ENCODE data around the gene ASB4.
"Not testable (repeated sequence)": the region's sequence is repeated elsewhere in the genome, so short reads cannot be mapped to it uniquely, and the experiment has no call there.

The ASB4 gene

DNA sequence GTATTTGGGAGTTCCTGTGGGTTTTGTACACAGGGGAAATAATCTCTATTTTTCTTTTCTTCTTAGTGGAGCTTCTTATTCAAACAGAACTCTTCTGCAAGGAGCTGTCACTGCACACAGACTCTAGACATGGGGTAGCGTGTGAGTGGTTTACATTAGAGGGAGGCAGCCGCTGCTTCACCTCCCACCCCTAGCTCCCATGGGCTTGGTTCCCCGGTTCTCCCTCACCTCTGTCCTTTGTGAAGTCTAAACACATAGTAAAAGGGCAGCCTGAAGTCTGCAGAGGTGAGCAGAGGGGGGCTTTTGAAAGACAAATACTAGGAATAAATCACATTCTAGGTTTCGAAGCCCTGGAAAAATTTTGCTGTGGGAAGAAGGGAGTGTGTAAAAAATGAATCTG, 5.5 kb downstream of the ASB4 start:
- Histone ChIP-seq H3K27ac (ENCODE audit: low read depth, low read length) (no peak overlapping the region), H3K27me3 (ENCODE audit: control insufficient read depth, insufficient read depth, low read length) (no peaks in the 10 kb centered on the region), H3K9ac (ENCODE audit: low read length) (no peak overlapping the region), H3K4me3 (ENCODE audit: low read length) (no peak overlapping the region), H3K36me3 (ENCODE audit: control insufficient read depth, insufficient read depth, low read length) (no peaks in the 10 kb centered on the region), H3K4me1 (ENCODE audit: control insufficient read depth, insufficient read depth, low read length) (no peaks in the 10 kb centered on the region)

DNA sequence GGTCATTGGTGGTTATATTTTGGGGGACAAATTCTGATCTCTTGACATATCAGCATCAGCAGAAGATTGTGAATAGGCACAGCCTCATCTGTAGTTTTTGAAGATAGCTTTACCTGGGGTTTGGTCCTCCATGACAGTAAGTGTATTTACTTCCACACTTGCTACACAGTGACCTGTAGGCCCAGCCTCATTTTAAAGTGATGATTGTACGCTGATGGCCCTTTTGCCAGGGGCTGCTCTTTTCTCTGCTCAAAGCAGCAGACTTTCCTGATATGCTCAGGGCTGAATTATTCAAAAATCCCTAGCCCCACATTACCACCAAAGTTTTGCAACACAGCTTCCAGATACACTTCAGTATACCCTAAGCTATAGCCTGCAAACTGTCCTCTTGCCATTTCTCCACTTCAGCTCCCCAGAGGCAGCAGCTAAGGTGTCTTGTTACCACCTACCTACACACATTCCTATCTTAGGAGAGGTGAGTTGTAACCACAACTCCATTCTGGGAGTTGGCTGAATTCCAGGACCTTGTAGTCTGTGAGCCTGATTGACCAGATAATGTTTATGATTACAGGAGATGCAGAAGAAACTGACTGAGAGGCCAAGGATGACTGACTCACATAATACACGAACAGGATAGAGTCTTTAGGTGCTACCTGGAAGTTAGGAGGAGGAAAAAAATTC, 6.0 kb downstream of the ASB4 start:
- H3K4me1 ChIP-seq (ENCODE audit: control insufficient read depth, insufficient read depth, low read length), result no peaks in the 10 kb centered on the region
- no peaks in the 10 kb centered on the region for H3K36me3 ChIP-seq (ENCODE audit: control insufficient read depth, insufficient read depth, low read length)
- H3K27me3 ChIP-seq (ENCODE audit: control insufficient read depth, insufficient read depth, low read length), result no peaks in the 10 kb centered on the region
- no peak overlapping the region for H3K4me3 ChIP-seq (ENCODE audit: low read length)
- no peak overlapping the region for H3K27ac ChIP-seq (ENCODE audit: low read depth, low read length)
- no peak overlapping the region for H3K9ac ChIP-seq (ENCODE audit: low read length)

DNA sequence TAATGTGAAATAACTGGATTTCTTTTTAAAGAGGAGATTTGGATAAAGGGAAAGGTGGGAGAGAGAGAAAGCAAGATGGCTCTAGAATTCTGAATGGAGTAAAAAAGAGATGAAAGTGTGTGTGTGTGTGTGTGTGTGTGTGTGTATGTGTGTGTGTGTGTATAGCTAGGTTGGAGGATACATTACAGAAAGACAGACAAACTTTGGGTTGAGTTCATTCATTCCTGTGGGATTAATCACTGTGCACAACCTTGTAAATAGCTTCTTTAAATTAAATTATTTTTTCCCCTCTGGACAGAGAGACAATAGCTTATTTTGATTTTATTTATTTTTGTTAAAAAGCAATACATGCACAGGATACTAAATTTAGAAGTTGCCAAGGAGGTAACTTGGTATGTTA, 7.5 kb downstream of the ASB4 start:
- Histone ChIP-seq H3K4me1 (ENCODE audit: control insufficient read depth, insufficient read depth, low read length) (no peaks in the 10 kb centered on the region), H3K9ac (ENCODE audit: low read length) (no peak overlapping the region), H3K4me3 (ENCODE audit: low read length) (no peak overlapping the region), H3K27me3 (ENCODE audit: control insufficient read depth, insufficient read depth, low read length) (no peaks in the 10 kb centered on the region), H3K27ac (ENCODE audit: low read depth, low read length) (no peak overlapping the region), H3K36me3 (ENCODE audit: control insufficient read depth, insufficient read depth, low read length) (no peaks in the 10 kb centered on the region)

DNA sequence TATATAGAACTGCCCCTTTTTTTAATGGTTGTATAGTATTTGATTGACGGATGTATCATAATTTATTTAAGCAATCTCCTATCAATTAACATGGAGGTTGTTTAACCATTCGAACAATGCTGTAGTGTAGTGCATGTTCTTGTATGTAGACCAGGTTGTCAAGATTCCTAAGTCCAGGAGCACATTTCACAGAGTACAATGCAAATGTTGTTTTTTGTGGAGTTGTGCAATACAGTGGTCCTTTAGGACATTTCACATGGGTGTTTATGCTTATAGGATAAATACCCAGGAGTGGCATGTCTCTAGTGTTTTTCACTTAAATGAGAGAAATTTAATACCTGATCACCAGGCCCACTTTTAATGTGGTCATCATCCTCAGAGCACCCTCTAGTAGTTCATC, 8.1 kb downstream of the ASB4 start:
- Histone ChIP-seq H3K27me3 (ENCODE audit: control insufficient read depth, insufficient read depth, low read length) (no peaks in the 10 kb centered on the region), H3K4me3 (ENCODE audit: low read length) (no peak overlapping the region), H3K27ac (ENCODE audit: low read depth, low read length) (no peak overlapping the region), H3K36me3 (ENCODE audit: control insufficient read depth, insufficient read depth, low read length) (no peaks in the 10 kb centered on the region), H3K9ac (ENCODE audit: low read length) (no peak overlapping the region), H3K4me1 (ENCODE audit: control insufficient read depth, insufficient read depth, low read length) (no peaks in the 10 kb centered on the region)

DNA sequence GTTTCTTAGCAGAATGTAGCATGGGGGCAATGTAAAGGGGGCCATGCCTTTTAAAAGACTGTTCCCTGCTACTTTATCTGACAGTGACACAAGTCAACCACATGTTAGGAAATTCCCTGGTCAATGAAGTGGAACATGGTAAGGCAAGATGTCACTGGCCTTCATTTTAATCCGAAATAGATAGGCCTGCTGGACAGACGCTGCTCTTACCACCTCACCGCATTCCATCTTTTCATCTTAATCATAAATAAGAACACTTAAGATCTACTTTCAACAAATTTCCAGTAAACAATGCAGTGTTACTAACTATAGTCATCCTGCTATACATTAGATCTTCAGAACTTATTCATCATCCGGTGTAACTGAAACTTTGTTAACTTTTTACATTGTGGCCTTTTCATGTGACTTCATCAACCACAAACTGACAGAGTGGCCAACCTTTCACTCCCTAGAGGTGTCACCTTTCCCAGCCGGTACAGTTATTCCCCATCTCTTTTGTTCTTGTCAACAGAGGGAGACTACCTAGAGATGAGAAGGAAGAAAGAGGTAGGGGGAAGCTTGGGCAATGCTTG, 15.6 kb downstream of the ASB4 start:
- Histone ChIP-seq H3K27me3 (ENCODE audit: control insufficient read depth, insufficient read depth, low read length) (no peaks in the 10 kb centered on the region), H3K36me3 (ENCODE audit: control insufficient read depth, insufficient read depth, low read length) (no peaks in the 10 kb centered on the region), H3K9ac (ENCODE audit: low read length) (no peak overlapping the region), H3K27ac (ENCODE audit: low read depth, low read length) (no peak overlapping the region), H3K4me1 (ENCODE audit: control insufficient read depth, insufficient read depth, low read length) (no peaks in the 10 kb centered on the region), H3K4me3 (ENCODE audit: low read length) (no peak overlapping the region)

DNA sequence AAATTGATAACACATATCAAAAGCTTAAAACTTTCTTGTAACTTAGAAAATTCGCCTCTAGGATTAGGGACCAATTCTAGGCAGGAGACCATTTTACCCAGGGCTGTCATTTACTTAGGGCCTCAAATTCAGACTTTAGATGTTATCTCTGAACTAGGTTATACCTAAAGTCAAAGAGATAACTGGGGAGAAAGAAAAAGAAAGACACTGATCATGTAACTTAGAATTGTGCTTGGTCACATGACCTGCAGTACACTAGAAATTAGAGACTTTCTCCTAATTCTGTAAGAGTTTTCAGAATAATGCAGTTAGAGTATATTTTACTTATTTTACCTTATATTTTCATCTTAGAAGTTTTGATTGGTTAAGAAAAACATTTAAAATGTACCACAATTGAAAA, 16.7 kb downstream of the ASB4 start:
- Histone ChIP-seq H3K9ac (ENCODE audit: low read length) (no peak overlapping the region), H3K27me3 (ENCODE audit: control insufficient read depth, insufficient read depth, low read length) (no peaks in the 10 kb centered on the region), H3K27ac (ENCODE audit: low read depth, low read length) (no peak overlapping the region), H3K4me3 (ENCODE audit: low read length) (no peak overlapping the region), H3K36me3 (ENCODE audit: control insufficient read depth, insufficient read depth, low read length) (no peaks in the 10 kb centered on the region), H3K4me1 (ENCODE audit: control insufficient read depth, insufficient read depth, low read length) (no peaks in the 10 kb centered on the region)

DNA sequence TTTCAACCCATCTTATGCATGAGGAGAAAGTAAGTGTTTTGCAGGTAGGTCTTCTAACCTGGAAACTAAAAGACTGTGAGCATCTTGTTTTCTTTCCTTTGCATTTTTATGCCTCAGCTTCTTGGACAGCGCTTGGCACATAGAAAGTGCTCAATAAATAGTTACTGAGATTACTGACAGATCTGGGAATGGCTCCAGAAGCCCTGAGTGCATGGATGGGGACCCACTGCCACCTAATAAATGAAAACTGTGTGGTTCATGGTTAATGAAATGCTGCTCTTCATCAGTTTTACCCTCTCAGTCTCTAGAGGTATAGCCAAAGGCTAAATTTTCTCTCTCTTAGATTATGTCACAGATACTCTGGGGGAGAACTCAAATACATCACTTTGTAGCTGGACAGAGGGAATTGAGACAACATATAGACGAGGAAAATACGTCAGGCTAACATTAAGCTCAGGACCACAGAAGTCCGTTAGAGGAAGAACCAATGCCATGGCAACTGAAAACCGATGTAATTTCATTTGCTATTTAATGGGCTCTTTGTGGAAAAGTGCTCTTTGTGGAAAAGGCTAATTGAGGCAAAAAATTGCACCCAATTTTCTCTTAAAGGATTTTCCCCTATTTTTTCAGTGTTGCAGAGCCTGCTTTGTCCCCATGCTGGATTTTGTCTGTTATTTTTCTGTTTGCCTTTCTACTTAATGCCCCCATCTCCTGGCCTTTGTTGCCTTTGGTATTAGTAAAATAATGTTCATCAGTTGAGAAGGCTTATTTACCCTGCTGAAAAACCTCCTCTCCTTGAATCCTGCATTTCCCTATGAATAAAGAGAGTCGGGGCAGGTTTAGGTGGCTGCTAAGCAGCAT, 17.8 kb downstream of the ASB4 start:
- Histone ChIP-seq H3K27me3 (ENCODE audit: control insufficient read depth, insufficient read depth, low read length) (no peaks in the 10 kb centered on the region), H3K4me3 (ENCODE audit: low read length) (no peak overlapping the region), H3K27ac (ENCODE audit: low read depth, low read length) (no peak overlapping the region), H3K9ac (ENCODE audit: low read length) (no peak overlapping the region), H3K4me1 (ENCODE audit: control insufficient read depth, insufficient read depth, low read length) (no peaks in the 10 kb centered on the region), H3K36me3 (ENCODE audit: control insufficient read depth, insufficient read depth, low read length) (no peaks in the 10 kb centered on the region)

DNA sequence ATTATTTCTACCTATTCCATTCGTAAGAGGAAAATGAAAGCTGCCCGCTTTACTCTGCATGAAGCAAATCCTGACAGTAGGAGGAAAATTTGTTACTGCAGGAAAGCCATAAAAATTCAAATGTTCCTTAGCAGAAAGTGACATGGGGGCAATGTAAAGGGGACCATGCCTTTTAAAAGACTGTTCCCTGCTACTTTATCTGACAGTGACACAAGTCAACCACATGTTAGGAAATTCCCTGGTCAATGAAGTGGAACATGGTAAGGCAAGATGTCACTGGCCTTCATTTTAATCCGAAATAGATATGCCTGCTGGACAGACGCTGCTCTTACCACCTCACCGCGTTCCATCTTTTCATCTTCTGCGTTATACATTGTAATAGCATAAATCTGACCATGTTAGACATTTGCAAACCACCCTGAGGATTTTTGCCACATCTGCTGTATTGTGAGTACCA, 18.4 kb downstream of the ASB4 start:
- not testable (repeated sequence) for H3K27me3 ChIP-seq (ENCODE audit: control insufficient read depth, insufficient read depth, low read length); H3K4me1 ChIP-seq (ENCODE audit: control insufficient read depth, insufficient read depth, low read length); H3K27ac ChIP-seq (ENCODE audit: low read depth, low read length); H3K36me3 ChIP-seq (ENCODE audit: control insufficient read depth, insufficient read depth, low read length); H3K9ac ChIP-seq (ENCODE audit: low read length); H3K4me3 ChIP-seq (ENCODE audit: low read length)

DNA sequence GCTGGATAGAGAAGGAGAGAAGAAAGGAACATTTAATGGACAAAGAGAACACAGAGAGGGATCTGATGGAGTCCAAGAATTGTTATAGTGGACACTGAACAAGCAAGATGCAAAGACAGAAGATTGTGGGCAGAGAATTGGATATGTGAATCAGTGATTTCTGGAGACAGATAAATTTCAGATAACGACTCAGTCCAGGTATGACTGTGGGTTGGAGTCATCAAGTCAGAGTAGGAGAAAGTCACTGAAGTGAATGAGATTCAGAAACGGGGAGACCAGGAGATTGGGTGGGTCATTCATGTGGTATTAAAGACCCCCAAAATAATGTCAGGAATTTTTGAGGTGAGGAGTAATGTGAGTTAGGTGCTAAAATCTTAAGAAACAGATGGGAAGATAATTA, 23.0 kb downstream of the ASB4 start:
- H3K27me3 ChIP-seq (ENCODE audit: control insufficient read depth, insufficient read depth, low read length), result no peaks in the 10 kb centered on the region
- no peak overlapping the region for H3K27ac ChIP-seq (ENCODE audit: low read depth, low read length)
- H3K4me1 ChIP-seq (ENCODE audit: control insufficient read depth, insufficient read depth, low read length), result peaks cover 2% of the 10 kb centered on the region
- H3K36me3 ChIP-seq (ENCODE audit: control insufficient read depth, insufficient read depth, low read length), result no peaks in the 10 kb centered on the region
- H3K4me3 ChIP-seq (ENCODE audit: low read length), result no peak overlapping the region
- H3K9ac ChIP-seq (ENCODE audit: low read length), result no peak overlapping the region

DNA sequence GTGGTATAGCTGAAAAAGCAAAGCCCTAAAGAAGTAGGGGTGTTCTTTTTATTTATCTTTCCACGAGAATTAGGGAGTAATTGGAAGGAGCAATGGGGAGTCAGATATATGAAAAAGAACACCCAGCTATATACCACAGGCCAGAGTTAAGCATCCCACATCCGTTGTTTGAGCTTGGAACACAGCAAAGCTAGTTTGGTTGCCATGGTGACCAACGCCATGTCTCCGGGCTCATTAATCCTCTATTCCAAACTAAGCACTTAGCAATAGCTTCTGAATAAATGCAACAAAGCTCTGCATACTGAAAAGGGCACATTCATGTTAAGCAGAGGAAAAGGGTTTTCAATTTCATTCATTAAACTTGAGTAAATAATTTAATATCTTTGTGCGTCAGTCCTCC, 23.5 kb downstream of the ASB4 start:
- Histone ChIP-seq H3K9ac (ENCODE audit: low read length) (no peak overlapping the region), H3K4me1 (ENCODE audit: control insufficient read depth, insufficient read depth, low read length) (peaks cover 2% of the 10 kb centered on the region), H3K27me3 (ENCODE audit: control insufficient read depth, insufficient read depth, low read length) (no peaks in the 10 kb centered on the region), H3K4me3 (ENCODE audit: low read length) (no peak overlapping the region), H3K36me3 (ENCODE audit: control insufficient read depth, insufficient read depth, low read length) (no peaks in the 10 kb centered on the region), H3K27ac (ENCODE audit: low read depth, low read length) (no peak overlapping the region)

DNA sequence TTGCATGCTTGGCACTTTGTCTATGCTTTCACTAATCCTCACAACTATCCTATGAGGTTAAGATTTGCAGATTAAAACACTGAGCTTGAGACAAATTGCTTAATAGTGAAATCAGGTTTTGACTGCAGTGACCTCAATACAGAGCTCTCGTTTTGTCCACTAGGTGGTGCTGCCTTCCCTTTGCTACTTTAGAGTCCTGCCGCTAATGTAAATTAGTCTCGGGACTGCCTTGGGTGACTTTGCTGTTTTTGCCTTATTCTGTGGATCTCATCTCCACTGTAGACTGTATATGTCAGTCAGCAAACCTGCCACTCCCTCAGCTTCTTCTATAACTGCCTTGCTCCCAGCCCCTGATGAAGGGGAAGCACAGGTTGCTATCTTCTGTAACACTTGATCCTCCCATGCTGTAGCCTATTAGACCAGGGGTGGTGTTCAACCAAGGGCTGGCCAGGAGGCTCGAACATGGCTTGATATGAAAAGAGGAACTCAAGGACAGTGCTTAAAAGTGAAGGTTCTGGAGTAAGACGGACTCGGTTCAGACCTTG, 26.0 kb downstream of the ASB4 start:
- peaks cover 2% of the 10 kb centered on the region for H3K4me1 ChIP-seq (ENCODE audit: control insufficient read depth, insufficient read depth, low read length)
- no peak overlapping the region for H3K4me3 ChIP-seq (ENCODE audit: low read length)
- no peak overlapping the region for H3K9ac ChIP-seq (ENCODE audit: low read length)
- no peaks in the 10 kb centered on the region for H3K36me3 ChIP-seq (ENCODE audit: control insufficient read depth, insufficient read depth, low read length)
- no peak overlapping the region for H3K27ac ChIP-seq (ENCODE audit: low read depth, low read length)
- no peaks in the 10 kb centered on the region for H3K27me3 ChIP-seq (ENCODE audit: control insufficient read depth, insufficient read depth, low read length)

DNA sequence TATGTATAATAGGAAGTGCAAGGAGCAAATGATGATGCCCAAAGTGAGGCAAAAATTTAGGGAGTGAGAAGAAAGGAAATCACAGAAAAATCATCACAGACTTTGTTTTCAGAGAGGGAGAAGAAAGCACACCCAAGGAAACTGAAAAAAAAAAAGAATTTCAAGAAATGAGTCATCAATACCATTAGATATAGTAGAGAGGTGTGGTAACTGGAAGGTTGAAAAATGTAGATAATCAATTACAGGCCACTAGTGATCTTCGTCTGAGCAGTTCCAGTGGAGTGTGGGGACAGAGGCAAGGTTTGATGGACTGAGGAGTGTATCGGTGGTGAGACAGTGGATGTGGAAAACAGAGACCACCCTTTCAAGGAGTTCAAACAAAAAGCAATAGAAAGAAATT, 31.7 kb downstream of the ASB4 start:
- H3K4me3 ChIP-seq (ENCODE audit: low read length), result no peak overlapping the region
- H3K9ac ChIP-seq (ENCODE audit: low read length), result no peak overlapping the region
- no peaks in the 10 kb centered on the region for H3K27me3 ChIP-seq (ENCODE audit: control insufficient read depth, insufficient read depth, low read length)
- no peaks in the 10 kb centered on the region for H3K4me1 ChIP-seq (ENCODE audit: control insufficient read depth, insufficient read depth, low read length)
- no peaks in the 10 kb centered on the region for H3K36me3 ChIP-seq (ENCODE audit: control insufficient read depth, insufficient read depth, low read length)
- H3K27ac ChIP-seq (ENCODE audit: low read depth, low read length), result no peak overlapping the region
